ENCODE results near the gene DHX57. TPM values are rescaled to one million over a fixed set of nuclear protein-coding genes. Genes with fewer than 3 reads are reported as not detected.

Gene DHX57
- 12.0 and 18.3 TPM in 2 replicates for total RNA-seq

GRCh38 chr2:38875576-38876367, at the start of gene DHX57, which contains the start of gene MORN2:
TSS of gene DHX57 (minus strand) at chr2:38875934. CDS start at chr2:38868405, 7,529 bp downstream.
TSS of gene MORN2 (plus strand) at chr2:38875976.

GRCh38 chr2:38889575-38889974, 13.8 kb upstream of the DHX57 start, which contains the start of gene ARHGEF33:
TSS of gene ARHGEF33 (plus strand) at chr2:38889875. CDS start at chr2:38919448, 29,573 bp downstream.

GRCh38 chr2:38750891-38751595, 124.7 kb downstream of the DHX57 start, which contains the start of gene SRSF7:
TSS of gene SRSF7 (minus strand) at chr2:38751361. CDS start at chr2:38751256, 105 bp downstream.

Other genes starting within 250 kb of the DHX57 start
- gene GALM, start 209.8 kb downstream of the DHX57 start, total RNA-seq = 4.8 and 6.7 TPM in 2 replicates
- gene SRSF7, start 124.6 kb downstream of the DHX57 start, total RNA-seq = 120 and 130 TPM in 2 replicates
- 6.2 and 7.9 TPM in 2 replicates for gene GEMIN6, start 97.7 kb downstream of the DHX57 start, total RNA-seq
- 10.3 and 13.8 TPM in 2 replicates for gene MORN2, start within 50 bp of the DHX57 start, total RNA-seq
- under 0.01 and 0.26 TPM in 2 replicates for gene ARHGEF33, start 13.9 kb upstream of the DHX57 start, total RNA-seq
- 10.5 and 11.3 TPM in 2 replicates for gene SOS1, start 245.1 kb upstream of the DHX57 start, total RNA-seq